Sciatic nerve (tissue), 2 donors: ENCODE results near the gene STRN4. TPM values are rescaled to one million over a fixed set of nuclear protein-coding genes. Genes with fewer than 3 reads are reported as not detected.

Source experiments
- ATAC-seq: fragments of 200-7000 bp; cut with Tn5 transposase; one replicate; pipeline ENCODE4 v1.9.1; 2020; ENCODE audit warnings: mild to moderate bottlenecking, moderate library complexity
- DNase-seq: peaks from one replicate; pipeline ENCODE4 v3.0.0-alpha.2; 2020; ENCODE audit warnings: low spot score
- intact Hi-C: fragments of 100-400 bp; cut with DNase I; formaldehyde crosslinking; loops from one replicate; pipeline ENCODE4 v1.14.2; 2022
- total RNA-seq: library from RNA; stranded (reverse); fragmentation: NEBNext Ultra II Directional; extraction: Animal tissue kit (Norgen Biotek cat#: 25700); gene quantifications from one replicate; pipeline ENCODE4 v1.2.1, GENCODE V29; 2021
- donor health status: DM: no; HTN: no; CAD: no.
- donor health status: DM: no; HTN: no; CAD: no.

Gene STRN4
- total RNA-seq, 1 donor from 2014 or later: 70.5 TPM

DNA sequence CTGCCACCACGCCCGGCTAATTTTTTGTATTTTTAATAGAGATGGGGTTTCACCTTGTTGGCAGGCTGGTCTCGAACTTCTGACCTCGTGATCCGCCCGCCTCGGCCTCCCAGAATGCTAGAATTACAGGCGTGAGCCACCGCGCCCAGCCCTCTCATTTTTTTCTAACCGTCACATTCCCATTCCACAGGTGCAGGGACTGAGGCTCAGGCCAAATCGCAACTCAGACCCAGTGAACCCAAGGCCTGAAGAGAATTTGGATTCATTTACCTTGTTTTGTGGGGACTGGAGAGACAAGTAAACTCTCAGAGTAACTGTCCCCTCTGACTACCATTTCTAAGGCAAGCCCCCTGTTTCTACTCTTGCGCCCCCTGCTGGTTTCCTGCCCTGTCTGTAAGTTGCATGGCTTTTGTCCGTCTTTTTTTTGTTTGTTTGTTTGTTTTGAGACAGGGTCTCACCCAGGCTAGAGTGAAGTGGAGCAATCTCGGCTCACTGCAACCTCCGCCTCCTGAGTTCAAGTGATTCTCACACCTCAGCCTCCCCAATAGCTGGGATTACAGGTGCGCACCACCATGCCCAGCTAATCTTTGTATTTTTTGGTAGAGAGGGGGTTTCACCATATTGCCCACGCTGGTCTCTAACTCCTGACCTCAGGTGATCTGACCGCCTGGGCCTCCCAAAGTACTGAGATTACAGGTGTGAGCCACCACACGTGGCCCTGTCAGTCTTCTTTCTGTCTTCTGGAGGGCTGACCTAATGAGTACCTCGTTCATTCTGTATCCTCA is 2.3 kb upstream of the STRN4 start:
- DNase-seq (peak; percentile 88), ATAC-seq (no peak)
- intact Hi-C loops: no loop called here

DNA sequence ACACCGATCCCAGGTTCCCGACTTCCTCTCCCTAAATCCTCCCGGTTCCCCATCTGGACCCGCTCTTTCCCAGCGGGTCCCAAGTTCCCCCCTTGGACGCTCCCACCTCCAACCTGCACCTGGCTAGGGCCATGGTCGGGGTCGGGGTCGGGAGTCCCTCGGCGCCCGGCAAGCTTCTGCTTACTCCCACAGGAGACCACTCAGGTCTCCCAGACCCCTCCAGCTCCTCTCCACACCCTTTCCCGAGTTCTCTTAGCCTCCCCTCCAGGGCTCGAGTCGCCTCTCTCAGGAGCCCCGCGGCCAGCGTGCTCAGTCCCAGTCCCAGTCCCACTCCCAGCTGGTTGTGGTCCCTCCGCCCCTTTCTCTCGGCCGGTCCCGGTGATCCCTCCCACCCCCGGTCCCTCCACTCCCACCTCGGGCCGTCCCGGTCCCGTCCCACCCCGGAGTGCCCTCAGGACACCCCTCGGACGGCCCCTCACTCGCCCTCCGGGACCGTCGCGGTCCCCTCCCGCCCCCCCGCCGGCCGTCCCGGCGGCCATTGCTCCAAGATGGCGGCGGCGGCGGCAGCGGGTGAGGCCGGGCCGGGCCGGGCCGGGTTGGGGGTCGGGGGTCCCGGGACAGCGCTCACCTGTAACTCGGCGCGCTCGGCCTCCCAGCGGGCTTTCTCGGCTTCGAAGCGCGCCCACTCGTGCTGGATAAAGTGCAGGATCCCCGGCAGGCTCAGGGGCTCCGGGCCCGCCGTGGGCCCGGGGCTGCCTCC is 549 bp downstream of the STRN4 start, which contains the start of gene FKRP:
Gene FKRP, plus strand, starts transcription at position 537 of the 760 bp plus-strand sequence. CDS start 9,394 bp downstream, outside the sequence.
- DNase-seq: no peak
- ATAC-seq: peak; percentile 49
- intact Hi-C loops: no loop called here

DNA sequence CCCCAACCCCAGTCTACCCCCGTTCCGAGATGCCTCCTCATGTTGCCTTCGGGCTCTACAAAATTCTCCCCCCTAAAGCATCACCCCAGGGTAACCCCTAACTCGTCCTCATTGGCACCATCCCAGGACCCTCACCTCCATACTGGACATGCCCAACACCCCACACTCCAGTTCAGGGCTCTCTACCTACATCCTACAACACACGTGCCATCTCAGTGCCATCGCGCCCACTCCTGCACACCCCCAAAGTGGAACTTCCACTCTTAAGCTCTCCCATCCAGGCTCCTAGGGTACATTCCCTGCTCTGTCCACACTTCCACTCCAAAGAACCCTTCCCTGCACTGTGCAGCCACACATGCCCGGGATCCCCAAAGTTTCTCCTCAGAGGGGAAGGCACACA is 1.2 kb downstream of the STRN4 start:
- intact Hi-C loops: no loop called here
- peak; percentile 40 for ATAC-seq

DNA sequence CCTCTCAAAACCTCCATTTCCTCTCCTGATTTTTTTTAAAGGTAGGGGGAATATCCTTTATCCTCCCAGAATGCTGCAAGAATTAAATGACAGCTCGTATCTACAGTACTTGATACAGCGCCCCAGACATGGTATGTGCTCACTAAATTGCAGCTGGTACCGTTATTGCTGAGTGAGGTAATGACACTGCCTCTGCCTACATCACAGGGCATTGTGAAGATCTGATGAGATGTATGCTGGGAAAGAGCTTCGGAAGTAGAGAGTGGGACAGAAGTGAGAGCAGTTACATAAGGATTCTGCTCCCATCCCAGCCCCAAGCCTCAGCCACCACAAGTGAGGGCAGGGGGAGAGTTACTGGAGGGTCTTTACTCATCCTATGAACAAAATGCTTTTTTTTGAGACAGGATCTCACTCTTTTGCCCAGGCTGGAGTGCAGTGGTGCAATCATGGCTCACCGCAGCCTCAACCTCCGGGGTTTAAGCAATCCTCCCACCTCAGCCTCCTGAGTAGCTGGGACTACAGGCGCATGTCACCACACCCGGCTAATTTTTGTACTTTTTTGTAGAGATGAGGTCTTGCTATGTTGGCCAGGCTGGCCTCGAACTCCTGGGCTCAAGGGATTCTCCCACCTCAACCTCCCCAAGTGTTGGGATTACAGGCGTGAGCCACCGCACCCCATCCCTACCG is 2.1 kb downstream of the STRN4 start:
- ATAC-seq: no peak
- no peak for DNase-seq
- intact Hi-C loops: no loop called here

More for the DNA sequence above, 1.2 kb downstream of the STRN4 start:
- DNase-seq: no peak

DNA sequence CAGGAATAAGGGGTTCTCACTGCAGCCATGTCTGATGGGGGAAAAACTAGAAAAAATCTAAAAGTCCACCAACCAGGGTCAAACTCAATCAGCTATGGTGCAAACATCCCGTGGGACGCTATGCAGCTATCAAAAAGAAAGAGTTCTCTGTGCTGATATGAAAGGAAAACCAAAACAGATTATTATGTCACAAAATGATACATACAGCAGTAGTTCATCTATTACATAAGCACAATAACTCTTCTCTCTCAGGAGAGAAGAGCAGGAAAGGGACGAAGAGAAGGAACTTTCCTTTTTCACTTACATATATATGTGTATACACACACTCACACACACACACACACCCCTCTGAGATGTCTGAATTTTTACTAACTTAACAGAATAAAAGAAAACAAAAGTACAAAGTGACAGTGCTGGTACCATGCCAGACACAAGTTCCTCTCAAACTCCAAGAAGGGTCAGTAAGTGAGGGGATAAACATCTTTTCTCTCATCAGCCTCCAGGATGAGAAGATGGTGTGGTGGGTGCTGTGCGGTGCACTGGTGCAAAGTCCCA is 3.2 kb downstream of the STRN4 start:
- DNase-seq (no peak), ATAC-seq (no peak)
- intact Hi-C loops: no loop called here

DNA sequence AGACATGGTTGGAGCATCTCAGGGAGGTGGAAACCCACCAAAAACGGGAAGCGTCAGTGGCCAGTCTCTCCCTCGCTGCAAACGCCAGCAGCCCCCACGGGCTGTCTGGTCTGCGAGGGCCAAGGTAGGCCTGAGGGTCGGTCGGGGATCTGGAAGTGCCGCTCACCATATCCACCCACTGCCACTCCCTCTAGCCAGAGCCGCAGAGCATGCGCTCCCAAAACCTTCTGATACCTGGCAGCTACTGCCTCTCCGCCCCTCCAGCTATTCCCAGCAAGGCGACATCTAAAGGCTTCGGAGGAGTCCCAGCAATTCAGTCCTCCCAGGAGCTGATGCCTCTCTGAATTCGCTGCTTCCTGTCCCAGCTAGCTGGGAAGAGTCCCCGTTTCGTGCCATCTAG is 4.8 kb downstream of the STRN4 start:
- no peak for DNase-seq
- no peak for ATAC-seq
- intact Hi-C loops: no loop called here

DNA sequence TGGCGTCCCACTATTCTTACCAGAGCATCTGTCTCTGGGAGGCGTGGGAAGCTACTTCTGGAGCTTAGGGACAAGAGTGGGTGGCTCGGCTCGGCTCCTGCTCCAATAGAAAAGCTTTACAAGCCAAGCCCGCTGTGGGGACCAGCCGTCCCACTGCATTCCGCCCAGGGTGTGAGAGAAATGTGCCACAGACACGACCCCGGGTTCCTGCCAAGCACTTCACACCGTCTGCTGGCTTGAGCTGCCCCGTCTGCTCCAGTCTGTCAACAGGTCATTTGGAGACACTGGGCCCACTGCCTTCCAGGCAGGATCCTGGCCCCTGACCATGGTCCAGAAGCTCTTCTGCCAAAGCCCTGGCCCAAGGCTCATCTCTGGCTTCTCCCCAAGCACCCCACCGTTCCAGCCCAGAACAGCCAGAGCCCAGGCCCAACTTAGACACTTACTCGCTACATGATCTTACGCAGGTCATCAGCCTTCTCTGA is 6.9 kb downstream of the STRN4 start:
- DNase-seq (no peak), ATAC-seq (peak; percentile 50)
- intact Hi-C loops: no loop called here

DNA sequence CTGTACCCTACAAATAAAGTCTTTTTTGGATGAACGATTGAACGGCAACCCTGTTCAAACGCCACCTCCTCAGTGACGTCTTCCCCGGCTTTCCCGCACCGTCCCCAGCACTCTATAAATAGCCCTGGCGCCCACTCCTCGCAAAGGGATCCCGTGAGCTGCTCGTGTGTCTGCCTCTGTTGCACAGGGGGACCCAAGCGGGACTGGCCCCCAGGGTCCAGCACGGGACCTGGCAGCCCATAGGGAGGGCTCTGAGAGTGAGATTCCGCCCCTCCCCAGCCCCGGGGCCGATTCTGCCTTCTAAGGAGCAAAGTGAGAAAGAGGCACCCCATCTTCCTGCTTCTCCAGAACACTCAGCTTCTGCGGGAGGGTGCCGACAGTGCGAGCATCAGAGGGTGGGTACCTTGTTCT is 8.5 kb downstream of the STRN4 start:
- ATAC-seq: peak; percentile 6
- intact Hi-C loops: no loop called here
- no peak for DNase-seq

DNA sequence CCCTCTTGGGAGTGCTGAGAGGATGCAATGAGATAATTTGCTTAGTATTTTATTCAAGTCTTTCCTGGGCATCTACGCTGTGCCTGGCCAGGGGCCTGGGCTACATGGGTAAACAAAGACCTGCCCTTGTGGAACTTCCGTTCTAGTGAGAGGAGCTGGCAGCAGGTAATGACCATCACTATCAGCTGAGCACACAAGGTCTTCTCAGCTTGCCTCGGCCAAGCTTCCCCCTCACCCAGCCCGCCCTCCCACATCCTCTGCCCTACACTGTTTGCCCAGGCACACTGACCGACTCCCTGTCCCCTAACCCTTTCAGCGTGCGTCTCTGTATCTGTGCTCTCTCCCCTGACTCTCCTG is 9.0 kb downstream of the STRN4 start:
- intact Hi-C loops: no loop called here
- ATAC-seq (no peak), DNase-seq (no peak)

DNA sequence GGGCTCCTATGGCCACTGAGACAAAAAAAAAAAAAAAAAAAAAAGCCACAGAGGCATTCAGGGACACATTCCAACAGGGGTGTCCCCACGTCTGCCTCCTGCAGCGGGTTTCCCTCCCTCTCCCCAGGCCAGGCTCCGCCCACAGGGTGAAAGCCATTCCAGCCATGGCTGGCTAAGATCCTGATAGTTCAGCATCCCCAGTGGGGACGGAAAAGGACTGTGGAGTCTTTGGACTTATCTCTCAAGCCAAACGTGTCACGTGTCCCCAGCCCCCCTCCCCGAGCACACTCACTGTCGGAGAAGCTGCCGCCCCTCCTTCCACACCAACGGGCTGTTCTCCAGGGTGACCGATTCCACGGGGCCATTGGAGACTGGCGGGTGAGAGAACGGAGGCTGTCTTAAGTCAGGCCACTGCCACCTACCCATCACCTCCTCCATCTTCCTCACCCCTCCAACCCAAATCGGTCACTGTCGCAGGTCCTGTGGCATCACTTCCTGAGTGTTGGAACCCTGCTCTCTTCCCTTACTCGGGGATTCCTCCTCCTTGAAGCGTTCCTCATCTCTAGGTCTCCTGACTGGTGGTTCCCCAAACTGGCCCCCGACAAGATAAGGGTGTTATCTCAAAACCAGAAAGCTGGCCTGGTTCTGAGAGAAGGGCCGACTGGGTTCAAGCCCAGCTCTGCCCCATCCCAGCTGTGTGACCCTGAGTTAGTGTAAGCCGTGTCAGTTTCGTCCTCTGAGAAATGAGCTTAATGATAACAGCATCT is 9.5 kb downstream of the STRN4 start:
- DNase-seq (no peak), ATAC-seq (peak; percentile 54)
- intact Hi-C loops: no loop called here

DNA sequence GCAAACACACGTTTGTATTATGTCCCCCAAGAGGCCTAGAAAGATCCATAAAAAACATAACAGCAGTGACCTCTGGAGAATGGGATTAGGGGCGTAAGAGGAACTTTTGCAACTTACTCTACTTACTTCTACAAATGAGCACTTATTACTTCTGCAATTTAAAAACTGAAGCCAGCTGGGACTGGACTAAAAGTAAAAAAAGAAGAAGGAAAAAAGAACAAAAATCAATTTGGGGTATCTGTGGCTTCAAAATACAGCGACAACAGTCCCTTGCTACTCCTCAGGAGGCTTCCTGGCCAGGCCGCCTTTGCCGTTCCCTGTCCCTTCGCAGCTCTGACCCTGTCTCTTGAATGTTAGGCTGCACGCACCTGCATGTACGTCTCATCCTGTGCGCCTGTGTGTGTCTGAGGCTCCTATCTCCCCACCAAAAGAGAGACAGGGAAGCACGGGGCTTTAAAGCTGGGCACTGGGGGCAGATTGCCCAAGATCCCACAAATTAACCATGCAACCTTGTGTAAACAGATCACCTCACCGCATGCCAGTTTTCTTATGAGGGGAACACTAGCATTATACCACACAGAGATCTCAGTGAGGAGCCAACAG is 12.5 kb downstream of the STRN4 start:
- ATAC-seq (peak; percentile 33), DNase-seq (no peak)
- intact Hi-C loops: no loop called here

DNA sequence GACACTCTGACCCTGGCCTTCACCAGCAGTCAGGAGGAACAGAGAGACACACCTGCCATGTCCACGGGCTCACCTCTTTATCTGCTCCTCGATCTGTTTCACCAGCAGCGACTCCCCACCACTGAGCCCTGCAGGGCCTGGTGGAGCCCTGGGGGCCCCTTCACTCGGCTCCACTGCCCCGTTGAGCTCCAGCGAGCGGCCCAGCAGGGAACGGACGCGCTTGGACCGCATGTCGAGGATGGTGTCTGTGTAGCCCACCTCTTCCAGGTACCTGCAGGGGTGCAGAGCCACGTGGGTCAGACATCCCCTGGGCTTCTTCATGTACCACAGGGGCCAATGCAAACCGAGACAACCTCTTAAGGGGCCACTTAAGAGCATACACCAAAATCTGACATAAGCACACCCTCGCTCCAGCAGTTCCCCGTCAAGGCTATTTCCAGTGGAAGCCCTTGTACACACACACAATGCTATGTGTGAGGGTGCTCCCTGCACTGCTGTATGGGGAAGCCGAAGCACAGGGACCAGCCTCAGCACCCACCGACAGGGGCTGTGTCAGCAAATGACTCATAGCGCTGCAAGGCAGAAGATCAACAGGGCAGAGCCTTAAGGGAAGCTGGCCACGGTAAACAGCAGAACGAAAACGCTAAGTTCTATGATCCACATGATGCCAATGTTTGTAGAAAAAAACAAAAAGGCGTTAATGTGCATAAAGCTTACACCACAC is 13.1 kb downstream of the STRN4 start:
- ATAC-seq (peak; percentile 67), DNase-seq (no peak)
- intact Hi-C loops: no loop called here

DNA sequence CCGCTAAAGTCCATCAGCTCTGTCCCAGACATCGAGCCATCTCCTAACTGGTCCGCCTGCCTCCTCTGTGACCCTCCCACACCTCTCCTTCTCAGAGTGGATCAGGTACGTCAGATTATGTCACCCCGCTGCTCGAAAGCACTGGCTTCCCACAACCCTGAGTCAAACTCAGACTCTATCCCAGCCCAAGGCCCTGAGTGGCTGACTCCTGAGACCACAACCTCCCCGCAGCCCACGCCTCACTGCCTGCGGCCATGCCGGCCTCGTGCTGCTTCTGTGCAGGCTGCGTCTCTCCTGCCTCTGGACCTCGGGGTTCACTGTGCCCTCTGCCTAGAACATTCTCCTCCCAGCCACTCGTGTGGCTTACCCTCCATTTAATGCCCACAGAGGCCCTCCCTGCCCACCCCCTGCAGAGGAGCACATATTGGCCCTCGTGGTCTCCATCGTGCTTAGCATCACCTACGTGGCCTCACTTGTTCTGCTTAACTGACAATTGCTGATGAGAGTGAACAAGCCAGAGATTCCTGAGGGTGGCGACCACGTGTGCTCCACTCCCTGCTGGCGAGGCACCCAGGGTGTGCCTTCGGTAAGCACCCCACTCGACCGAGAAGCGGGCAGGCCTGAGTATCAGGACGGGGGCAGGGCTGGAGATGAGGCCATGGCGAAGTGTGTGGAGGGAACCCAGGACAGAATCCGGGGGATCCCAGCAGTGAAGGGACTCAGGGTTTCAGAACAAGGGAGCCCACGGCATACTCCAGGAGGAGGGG is 13.9 kb downstream of the STRN4 start:
- DNase-seq: no peak
- peak; percentile 8 for ATAC-seq
- intact Hi-C loops: no loop called here

DNA sequence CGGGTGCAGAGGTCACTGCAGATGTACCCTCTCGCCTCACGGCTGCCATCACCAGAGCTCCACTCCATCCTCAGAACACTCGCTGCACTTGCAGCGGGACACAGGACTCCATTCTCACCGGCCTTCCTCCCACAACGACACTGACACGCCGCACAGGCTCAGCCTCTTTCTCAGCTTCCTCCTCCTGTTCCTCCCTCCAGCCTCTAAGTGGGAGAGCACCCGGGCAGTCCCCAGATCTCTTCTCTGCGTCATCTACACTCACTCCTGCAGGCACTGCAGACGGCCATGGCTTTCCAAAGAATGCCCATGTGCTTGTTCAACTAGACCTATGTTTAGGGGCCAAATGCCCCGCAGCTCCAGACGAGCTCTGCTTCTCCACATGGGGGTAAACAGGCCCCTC is 14.7 kb downstream of the STRN4 start:
- ATAC-seq: no peak

DNA sequence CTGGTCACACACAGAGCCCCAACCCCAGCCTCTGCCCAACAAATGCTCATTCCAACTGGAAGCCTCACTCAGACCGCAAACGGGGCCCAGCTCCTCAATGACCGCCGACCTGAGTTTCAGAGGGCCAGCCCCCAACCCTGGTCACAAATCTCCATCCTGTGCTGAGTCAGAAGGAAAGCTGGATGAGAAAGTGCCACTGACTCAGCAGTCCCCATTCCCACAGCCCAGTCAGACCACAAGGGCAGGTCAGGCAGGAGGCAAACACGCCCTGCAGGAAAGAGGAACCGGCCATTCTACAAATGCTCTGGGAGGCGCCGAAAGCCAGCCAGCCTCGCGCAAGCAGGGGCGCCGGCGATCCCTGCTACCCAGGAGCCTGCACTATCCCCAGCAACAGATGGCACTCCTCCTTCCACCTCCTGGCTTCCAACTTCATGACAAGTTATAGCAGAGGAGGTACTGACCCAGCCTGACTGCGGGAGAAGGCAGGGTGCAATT is 15.2 kb downstream of the STRN4 start:
- DNase-seq: no peak

More for the DNA sequence above, 14.7 kb downstream of the STRN4 start:
- DNase-seq: no peak
- intact Hi-C loops: no loop called here

DNA sequence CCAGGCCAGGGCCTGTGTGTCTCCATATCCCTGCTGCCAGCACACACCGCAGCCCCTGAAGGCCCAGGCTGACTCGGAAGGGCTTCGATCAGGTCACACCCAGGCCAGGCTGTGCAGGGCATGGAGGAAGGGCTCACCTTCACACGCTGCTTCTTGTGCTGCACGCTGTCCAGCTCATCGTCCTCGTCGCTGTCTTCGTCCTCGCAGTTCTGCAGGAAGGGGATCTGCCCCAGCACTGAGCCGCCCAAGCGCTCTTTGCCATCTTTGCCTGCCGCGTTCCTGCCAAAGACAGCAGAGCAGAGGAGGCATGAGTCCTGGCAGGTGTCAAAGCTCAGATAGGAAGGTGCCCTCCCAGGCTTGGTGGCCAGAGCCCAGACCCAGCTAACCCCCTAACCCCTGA is 15.7 kb downstream of the STRN4 start:
- intact Hi-C loops: no loop called here
- DNase-seq: no peak
- ATAC-seq: no peak

More for the DNA sequence above, 15.2 kb downstream of the STRN4 start:
- peak; percentile 20 for ATAC-seq
- intact Hi-C loops: no loop called here

DNA sequence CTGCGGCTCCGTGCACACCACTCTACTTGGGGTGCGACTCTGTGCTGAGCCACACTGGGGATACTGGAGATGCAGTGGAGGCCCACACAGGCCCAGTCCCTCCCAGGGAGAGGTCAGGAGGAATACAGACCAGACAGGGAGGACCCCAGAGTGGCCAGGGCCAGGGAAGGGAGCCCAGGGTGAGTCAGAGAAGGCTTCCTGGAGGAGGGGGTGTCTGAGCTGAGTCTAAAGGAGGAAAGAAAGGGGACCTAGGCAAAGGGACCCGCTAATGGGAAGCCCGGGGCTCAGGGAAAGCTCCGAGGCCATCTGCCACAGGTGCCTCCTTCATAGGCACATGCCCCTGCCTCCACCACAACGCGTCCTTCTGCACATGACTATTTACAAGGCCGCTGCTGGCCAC is 16.1 kb downstream of the STRN4 start:
- intact Hi-C loops: no loop called here
- ATAC-seq: no peak
- no peak for DNase-seq
